Right lobe of liver (tissue), 6 donors: ENCODE measurements around the gene CABP7. TPM values are rescaled to one million over a fixed set of nuclear protein-coding genes. Genes with fewer than 3 reads are reported as not detected.

Experiments used
- ATAC-seq, 4 donors: fragments of 200-7000 bp; cut with Tn5 transposase; one replicate each; pipeline ENCODE4 v1.9.1; 2020; ENCODE audit warnings: mild to moderate bottlenecking in 4 of 4, moderate library complexity in 4 of 4
- DNase-seq, 3 donors: peaks; one replicate each; pipeline ENCODE4 v3.0.0-alpha.2; 2020
- H3K27ac ChIP-seq, 3 donors: fragments of 200-600 bp; one replicate each; pipeline ENCODE4 v1.8.0; 2022
- H3K27me3 ChIP-seq, 2 donors: fragments of 200-600 bp; one replicate each; pipeline ENCODE4 v1.8.0; 2022
- H3K36me3 ChIP-seq, 4 donors: fragments of 200-600 bp; sonication (generic) in 1 of 4; one replicate each; pipeline versions ENCODE4 v1.5.1 to v1.8.0; 2017 to 2022; ENCODE audit warnings: control low read depth in 1 of 4
- H3K4me1 ChIP-seq, 4 donors: fragments of 200-600 bp; sonication (generic) in 1 of 4; one replicate each; pipeline versions ENCODE4 v1.5.1 to v1.8.0; 2017 to 2022; ENCODE audit warnings: control low read depth in 1 of 4
- H3K4me3 ChIP-seq, 3 donors: fragments of 200-600 bp; one replicate each; pipeline ENCODE4 v1.8.0; 2022
- H3K9me3 ChIP-seq, 4 donors: fragments of 200-600 bp; sonication (generic) in 1 of 4; one replicate each; pipeline versions ENCODE4 v1.5.1 to v1.8.0; 2017 to 2022; ENCODE audit warnings: control low read depth in 1 of 4
- CTCF ChIP-seq, 4 donors: fragments of 200-600 bp in 3 of 4; fragments of 450-650 bp in 1 of 4; IDR thresholded peaks; one replicate each; pipeline versions ENCODE4 v1.5.1 to v1.8.0; 2016 to 2022; ENCODE audit warnings: antibody characterized with exemption in 4 of 4, mild to moderate bottlenecking in 2 of 4
- POLR2A ChIP-seq: fragments of 450-650 bp; IDR thresholded peaks from one replicate; pipeline ENCODE4 v1.6.1; 2017; ENCODE audit warnings: antibody characterized with exemption, mild to moderate bottlenecking
- WGBS: methylation state at CpG from one replicate; pipeline ENCODE4 v1.1.6; 2018; ENCODE audit warnings: low coverage, low lambda C conversion rate; ENCODE audit not compliant: insufficient coverage; ENCODE audit errors: missing lambda C conversion rate; 5-methylcytosine and 5-hydroxymethylcytosine counted together
- intact Hi-C, 2 donors: fragments of 100-400 bp; cut with DNase I; formaldehyde crosslinking; loops; one replicate each; pipeline versions ENCODE4 v1.11.2 to v1.14.1; 2022
- total RNA-seq, 6 experiments: library from RNA; depleted of rRNA in 2 of 6; stranded (reverse); fragments of >200 nt in 2 of 6; fragmentation: NEBNext Ultra II Directional in 3 of 6; extraction: Animal tissue kit (Norgen Biotek cat#: 25700) in 3 of 6; gene quantifications; one replicate each; pipeline versions ENCODE4 v1.1.0 to v1.2.4, GENCODE V29; 2016 to 2023
- donor health status: DM: no; HTN: yes; CAD: no.
- donor health status: DM: no; HTN: no; CAD: no.
- donor health status: DM: no; HTN: no; CAD: no.
- donor health status: DM: no; HTN: yes; CAD: no.
- donor health status: DM: no; HTN: yes; CAD: no.

The CABP7 gene
- total RNA-seq, 6 experiments from 2014 or later, result not detected

GRCh38 chr22:29766632-29767170 lies 46.9 kb downstream of the CABP7 start, which contains the start of gene ZMAT5:
TSS of gene ZMAT5 (minus strand) at chr22:29767007. CDS start at chr22:29748544, 18,463 bp downstream.
- H3K27ac ChIP-seq, result peak within 1 kb of the TSS; percentile 68 to 87 (median 81)
- intact Hi-C loops, result no loop called here
- DNase-seq (peak; percentile 94 to 97 (median 96)), ATAC-seq (peak; percentile 97 to 99 (median 99))
- H3K9me3 ChIP-seq, result no peaks in the 10 kb centered on the region
- TF ChIP-seq POLR2A (peak; percentile 64), CTCF (IDR thresholded peaks at IDR 0.05) (no peak)
- peaks cover 0 to 19% (median 3%) of the 10 kb centered on the region in 4 donors for H3K36me3 ChIP-seq
- WGBS, result 0% methylated on average over 16 of the region's 32 CpGs
- peaks cover 0 to 21% (median 9%) of the 10 kb centered on the region in 4 donors for H3K4me1 ChIP-seq
- peak within 1 kb of the TSS; percentile 78 to 88 (median 82) for H3K4me3 ChIP-seq
- no peaks in the 10 kb centered on the region for H3K27me3 ChIP-seq

- H3K9me3 ChIP-seq, result no peaks in the 10 kb centered on the region
- H3K27ac ChIP-seq, result peak within 1 kb of the TSS; percentile 68 to 87 (median 81)
- peak; percentile 92 to 95 (median 95) for DNase-seq
- peaks cover 0 to 21% (median 9%) of the 10 kb centered on the region in 4 donors for H3K4me1 ChIP-seq
- peak; percentile 84 to 86 (median 86) for ATAC-seq
- peak within 1 kb of the TSS; percentile 78 to 88 (median 82) for H3K4me3 ChIP-seq
- intact Hi-C loops, result no loop called here
- TF ChIP-seq CTCF (IDR thresholded peaks at IDR 0.05) (no peak), POLR2A (no peak)
- WGBS, result 0% methylated on average over 37 of the region's 46 CpGs
- peaks cover 0 to 19% (median 3%) of the 10 kb centered on the region in 4 donors for H3K36me3 ChIP-seq
- no peaks in the 10 kb centered on the region for H3K27me3 ChIP-seq
Observed at GRCh38 chr22:29767171-29768051, 47.6 kb downstream of the CABP7 start, which contains the start of gene UQCR10. TSS of gene UQCR10 (plus strand) at chr22:29767369. CDS start at chr22:29767399, 30 bp downstream.

- intact Hi-C loops, result no loop called here
- H3K27me3 ChIP-seq, result no peaks in the 10 kb centered on the region
- peaks cover 0 to 21% (median 9%) of the 10 kb centered on the region in 4 donors for H3K4me1 ChIP-seq
- peak overlapping the region; percentile 78 to 88 (median 82) for H3K4me3 ChIP-seq
- no peak for ATAC-seq
- no peak for DNase-seq
- peaks cover 0 to 19% (median 3%) of the 10 kb centered on the region in 4 donors for H3K36me3 ChIP-seq
- H3K27ac ChIP-seq, result no peak overlapping the region
- TF ChIP-seq POLR2A (no peak), CTCF (IDR thresholded peaks at IDR 0.05) (no peak)
- no peaks in the 10 kb centered on the region for H3K9me3 ChIP-seq
- WGBS, result 20% methylated on average over 4 of the region's 6 CpGs
Observed at GRCh38 chr22:29768052-29768693, 48.4 kb downstream of the CABP7 start.

- H3K9me3 ChIP-seq, result no peaks in the 10 kb centered on the region
- intact Hi-C loops, result no loop called here
- DNase-seq (no peak), ATAC-seq (no peak)
- TF ChIP-seq POLR2A, result no peak
- TF ChIP-seq CTCF (IDR thresholded peaks at IDR 0.05), result no peak
- 86% methylated on average over 2 of the region's 2 CpGs for WGBS
- H3K4me3 ChIP-seq, result no peak overlapping the region
- H3K36me3 ChIP-seq, result peaks cover 0 to 19% (median 3%) of the 10 kb centered on the region in 4 donors
- H3K4me1 ChIP-seq, result peaks cover 0 to 21% (median 9%) of the 10 kb centered on the region in 4 donors
- H3K27ac ChIP-seq, result no peak overlapping the region
- H3K27me3 ChIP-seq, result no peaks in the 10 kb centered on the region
Observed at GRCh38 chr22:29769723-29770321, 50.0 kb downstream of the CABP7 start.
